Effector memory CD8-positive, alpha-beta T cell (primary cell): Measurements from ENCODE around the gene FADD.

Experiments used
- ATAC-seq: fragments of 150-1000 bp; cut with Tn5 transposase; replicated peaks from 2 replicates; pipeline ENCODE4 v1.10.0; 2021; ENCODE audit warnings: mild to moderate bottlenecking, moderate library complexity
- DNase-seq, 3 experiments: peaks; one replicate each; pipeline ENCODE4 v3.0.0; 2021
- H3K27ac Mint-ChIP-seq, 2 donors: one replicate each; pipeline ENCODE4 v1.8.0; 2022; ENCODE audit warnings: mild to moderate bottlenecking in 2 of 2, mixed read lengths in 2 of 2, moderate library complexity in 2 of 2
- H3K27me3 Mint-ChIP-seq, 2 donors: one replicate each; pipeline ENCODE4 v1.8.0; 2022; ENCODE audit warnings: mixed read lengths in 2 of 2
- H3K36me3 Mint-ChIP-seq: one replicate; pipeline ENCODE4 v1.8.0; 2022; ENCODE audit warnings: mild to moderate bottlenecking, moderate library complexity, mixed read lengths; ENCODE audit not compliant: insufficient read depth
- H3K4me1 Mint-ChIP-seq, 2 donors: one replicate each; pipeline ENCODE4 v1.8.0; 2022; ENCODE audit warnings: low read depth in 2 of 2, mixed read lengths in 2 of 2
- H3K4me3 Mint-ChIP-seq, 2 donors: one replicate each; pipeline ENCODE4 v1.8.0; 2022; ENCODE audit warnings: mild to moderate bottlenecking in 2 of 2, mixed read lengths in 2 of 2, moderate library complexity in 2 of 2
- H3K9me3 Mint-ChIP-seq, 2 donors: one replicate each; pipeline ENCODE4 v1.8.0; 2022; ENCODE audit warnings: mixed read lengths in 2 of 2

FADD gene

GRCh38 chr11:70220920-70221319 lies 17.8 kb downstream of the FADD start:
- Mint-ChIP-seq H3K27ac (no peak overlapping the region), H3K4me1 (no peaks in the 10 kb centered on the region), H3K9me3 (no peaks in the 10 kb centered on the region), H3K36me3 (no peaks in the 10 kb centered on the region), H3K27me3 (peaks cover 6 to 9% of the 10 kb centered on the region in 2 donors), H3K4me3 (no peak overlapping the region)
- DNase-seq (no peak), ATAC-seq (no peak)

GRCh38 chr11:70225681-70226177 lies 22.6 kb downstream of the FADD start:
- Mint-ChIP-seq H3K9me3 (no peaks in the 10 kb centered on the region), H3K36me3 (no peaks in the 10 kb centered on the region), H3K27me3 (peaks cover 6 to 24% of the 10 kb centered on the region in 2 donors), H3K4me3 (no peak overlapping the region), H3K4me1 (no peaks in the 10 kb centered on the region), H3K27ac (no peak overlapping the region)
- DNase-seq (no peak), ATAC-seq (no peak)

DNA sequence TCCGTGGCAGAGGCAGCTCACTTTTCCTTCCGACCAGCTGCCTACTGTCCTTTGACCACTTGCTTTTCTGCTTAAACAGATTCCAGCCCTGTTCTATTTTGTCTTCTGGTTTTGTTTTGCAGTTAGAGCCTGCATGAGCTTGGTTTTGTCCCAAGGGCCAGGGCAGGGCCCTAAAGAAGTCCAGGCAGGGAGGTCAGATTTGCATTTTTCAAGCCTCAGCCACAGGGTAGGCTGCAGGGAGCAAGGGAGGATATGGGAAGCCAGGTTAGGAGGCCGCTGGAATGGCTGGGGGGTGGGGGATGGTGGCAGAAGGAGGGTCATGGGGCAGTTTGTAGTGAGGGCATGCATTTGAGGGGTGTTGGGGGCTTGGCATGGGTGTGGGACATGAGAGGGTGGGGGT lies 23.1 kb downstream of the FADD start:
- Mint-ChIP-seq H3K36me3 (no peaks in the 10 kb centered on the region), H3K9me3 (no peaks in the 10 kb centered on the region), H3K4me3 (no peak overlapping the region), H3K4me1 (no peaks in the 10 kb centered on the region), H3K27ac (no peak overlapping the region), H3K27me3 (peaks cover 6 to 24% of the 10 kb centered on the region in 2 donors)
- no peak for ATAC-seq
- DNase-seq, result no peak

DNA sequence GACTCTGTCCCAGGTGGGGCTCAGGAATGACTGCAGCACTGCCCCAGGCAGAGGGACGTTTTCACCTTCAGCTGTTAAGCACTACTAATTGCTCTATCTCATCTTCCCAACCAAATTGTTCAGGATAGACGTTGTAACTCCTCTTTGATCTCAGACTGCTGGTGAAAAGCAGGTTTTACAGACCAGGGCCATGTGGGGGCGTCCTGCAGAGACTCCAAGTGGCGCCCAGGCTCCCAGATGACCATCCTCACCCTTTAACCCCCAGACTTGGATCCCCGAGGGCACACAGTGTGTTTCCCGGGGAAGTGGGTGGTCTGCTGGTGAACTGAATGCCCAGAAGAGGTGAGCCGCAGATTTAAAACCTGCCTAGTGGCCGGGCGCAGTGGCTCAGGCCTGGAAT lies 23.9 kb downstream of the FADD start:
- Mint-ChIP-seq H3K27ac (no peak overlapping the region), H3K27me3 (peaks cover 6 to 24% of the 10 kb centered on the region in 2 donors), H3K9me3 (no peaks in the 10 kb centered on the region), H3K4me3 (no peak overlapping the region), H3K4me1 (no peaks in the 10 kb centered on the region), H3K36me3 (no peaks in the 10 kb centered on the region)
- DNase-seq, result no peak
- no peak for ATAC-seq

GRCh38 chr11:70229737-70230136 lies 26.6 kb downstream of the FADD start:
- no peak for ATAC-seq
- Mint-ChIP-seq H3K36me3 (no peaks in the 10 kb centered on the region), H3K27me3 (peaks cover 12 to 40% of the 10 kb centered on the region in 2 donors), H3K4me3 (no peak overlapping the region), H3K9me3 (no peaks in the 10 kb centered on the region), H3K4me1 (no peaks in the 10 kb centered on the region), H3K27ac (no peak overlapping the region)
- DNase-seq, result no peak

DNA sequence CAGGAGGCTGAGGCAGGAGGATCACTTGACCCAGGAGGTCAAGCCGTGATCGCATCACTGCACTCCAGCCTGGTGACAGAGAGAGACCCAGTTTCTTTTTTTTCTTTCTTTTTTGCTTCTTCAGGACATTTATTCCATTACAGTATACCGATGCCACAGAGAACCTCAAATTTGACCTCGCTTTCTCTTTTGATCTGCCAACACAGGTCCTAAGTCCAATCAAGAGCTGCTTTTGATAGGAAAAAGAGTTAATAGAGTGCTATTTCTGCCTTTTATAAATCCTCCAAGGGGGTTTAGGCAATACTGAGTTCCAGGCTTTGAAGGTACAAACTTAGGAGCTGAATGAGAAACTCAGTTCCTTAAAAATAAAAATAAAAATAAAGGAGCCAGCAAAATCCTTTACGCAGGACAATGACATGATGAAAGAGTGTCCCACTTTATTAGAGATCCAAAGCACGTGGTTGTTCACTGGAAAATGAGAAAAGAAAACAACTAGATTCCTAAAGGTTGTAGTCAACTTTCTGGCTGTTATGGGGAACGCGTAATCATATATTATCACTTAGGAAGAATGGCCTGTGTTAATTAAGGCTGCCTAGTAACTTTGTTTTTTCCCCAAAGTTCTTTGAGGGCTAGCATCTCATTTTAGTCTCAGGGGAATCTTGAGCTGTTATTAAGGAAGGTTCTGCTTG lies 27.2 kb downstream of the FADD start:
- Mint-ChIP-seq H3K4me3 (no peak overlapping the region), H3K9me3 (no peaks in the 10 kb centered on the region), H3K36me3 (no peaks in the 10 kb centered on the region), H3K4me1 (no peaks in the 10 kb centered on the region), H3K27ac (no peak overlapping the region), H3K27me3 (peaks cover 8 to 38% of the 10 kb centered on the region in 2 donors)
- no peak for ATAC-seq
- no peak for DNase-seq

- DNase-seq (no peak), ATAC-seq (no peak)
- no peak overlapping the region for H3K4me3 Mint-ChIP-seq
- H3K4me1 Mint-ChIP-seq, result no peaks in the 10 kb centered on the region
- peaks cover 8 to 36% of the 10 kb centered on the region in 2 donors for H3K27me3 Mint-ChIP-seq
- no peaks in the 10 kb centered on the region for H3K36me3 Mint-ChIP-seq
- H3K9me3 Mint-ChIP-seq, result no peaks in the 10 kb centered on the region
- H3K27ac Mint-ChIP-seq, result no peak overlapping the region
Observed at GRCh38 chr11:70230840-70231710, 28.0 kb downstream of the FADD start.

DNA sequence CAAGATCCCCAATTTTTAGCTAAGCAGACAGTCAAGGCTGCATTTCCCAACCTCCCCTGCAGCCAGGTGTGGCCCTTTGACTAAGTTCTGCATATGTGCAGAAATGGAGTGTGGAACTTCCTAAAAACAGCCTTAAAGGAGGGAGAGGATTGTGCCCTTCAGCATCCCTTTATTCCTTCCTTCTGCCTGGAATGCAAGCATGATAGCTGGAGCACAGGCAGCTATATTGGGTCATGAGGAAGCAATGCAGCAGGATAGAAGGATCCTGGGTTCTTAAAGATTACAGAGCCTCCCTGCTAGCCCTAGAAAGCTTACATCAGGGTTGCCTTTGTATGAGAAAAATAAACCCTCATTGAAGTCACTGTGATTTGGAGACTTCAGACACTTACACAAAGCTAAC lies 29.9 kb downstream of the FADD start:
- Mint-ChIP-seq H3K27me3 (peaks cover 12 to 33% of the 10 kb centered on the region in 2 donors), H3K27ac (no peak overlapping the region), H3K4me3 (no peak overlapping the region), H3K36me3 (no peaks in the 10 kb centered on the region), H3K4me1 (no peaks in the 10 kb centered on the region), H3K9me3 (no peaks in the 10 kb centered on the region)
- no peak for DNase-seq
- no peak for ATAC-seq

- Mint-ChIP-seq H3K4me1 (no peaks in the 10 kb centered on the region), H3K9me3 (no peaks in the 10 kb centered on the region), H3K27ac (no peak overlapping the region), H3K4me3 (no peak overlapping the region), H3K36me3 (no peaks in the 10 kb centered on the region), H3K27me3 (peaks cover 13 to 34% of the 10 kb centered on the region in 2 donors)
- no peak for ATAC-seq
- DNase-seq, result no peak
Observed at GRCh38 chr11:70233511-70233934, 30.4 kb downstream of the FADD start.

GRCh38 chr11:70233962-70234361 lies 30.9 kb downstream of the FADD start:
- ATAC-seq (no peak), DNase-seq (no peak)
- H3K4me3 Mint-ChIP-seq, result no peak overlapping the region
- no peaks in the 10 kb centered on the region for H3K9me3 Mint-ChIP-seq
- no peaks in the 10 kb centered on the region for H3K36me3 Mint-ChIP-seq
- H3K27ac Mint-ChIP-seq, result no peak overlapping the region
- H3K27me3 Mint-ChIP-seq, result peaks cover 13 to 34% of the 10 kb centered on the region in 2 donors
- H3K4me1 Mint-ChIP-seq, result no peaks in the 10 kb centered on the region

DNA sequence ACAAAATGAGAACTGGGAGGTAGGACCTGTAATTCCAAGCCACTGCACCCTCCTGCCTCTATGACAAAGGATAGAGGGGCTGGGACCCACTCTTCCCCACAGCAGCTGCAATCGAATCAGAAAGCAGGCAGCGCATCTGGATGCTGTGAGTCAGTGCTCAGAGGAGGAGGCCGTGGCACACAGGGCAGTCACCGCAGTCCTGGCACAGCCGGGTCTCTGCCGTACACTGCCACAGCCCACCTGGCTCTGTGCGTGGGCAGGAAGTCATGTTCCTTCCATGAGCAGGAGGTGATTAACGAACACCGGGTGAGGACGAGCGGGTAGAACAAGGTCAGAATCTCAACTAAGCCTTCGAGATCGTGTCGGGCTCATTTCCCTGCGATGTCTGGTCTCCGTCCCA lies 37.2 kb downstream of the FADD start:
- peaks cover 35 to 69% of the 10 kb centered on the region in 2 donors for H3K27me3 Mint-ChIP-seq

DNA sequence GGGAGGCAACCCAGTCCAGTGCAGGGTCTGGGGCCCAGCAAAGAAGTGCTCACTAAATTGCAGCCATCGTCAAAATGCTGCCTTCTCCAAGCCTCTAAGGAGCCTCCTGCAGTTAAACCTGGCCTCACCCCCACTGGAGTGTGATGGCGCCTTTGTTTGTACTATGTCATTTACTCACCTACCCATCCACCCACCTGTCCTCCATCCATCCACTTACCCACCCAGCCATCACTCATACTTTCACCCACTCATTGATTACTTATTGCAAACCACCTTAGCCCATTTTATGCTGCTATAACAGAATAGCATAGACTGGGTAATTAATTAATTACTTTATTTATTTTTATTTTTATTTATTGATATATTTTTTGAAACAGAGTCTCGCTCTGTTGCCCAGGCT lies 38.6 kb downstream of the FADD start:
- ATAC-seq, result no peak
- no peak for DNase-seq
- Mint-ChIP-seq H3K27me3 (peaks cover 38 to 64% of the 10 kb centered on the region in 2 donors), H3K4me3 (no peak overlapping the region), H3K36me3 (no peaks in the 10 kb centered on the region), H3K4me1 (no peaks in the 10 kb centered on the region), H3K27ac (no peak overlapping the region), H3K9me3 (no peaks in the 10 kb centered on the region)

More for the DNA sequence above, 37.2 kb downstream of the FADD start:
- ATAC-seq, result no peak
- H3K4me3 Mint-ChIP-seq, result no peak overlapping the region
- H3K36me3 Mint-ChIP-seq, result no peaks in the 10 kb centered on the region
- no peak overlapping the region for H3K27ac Mint-ChIP-seq
- no peaks in the 10 kb centered on the region for H3K9me3 Mint-ChIP-seq
- H3K4me1 Mint-ChIP-seq, result no peaks in the 10 kb centered on the region
- DNase-seq, result no peak

DNA sequence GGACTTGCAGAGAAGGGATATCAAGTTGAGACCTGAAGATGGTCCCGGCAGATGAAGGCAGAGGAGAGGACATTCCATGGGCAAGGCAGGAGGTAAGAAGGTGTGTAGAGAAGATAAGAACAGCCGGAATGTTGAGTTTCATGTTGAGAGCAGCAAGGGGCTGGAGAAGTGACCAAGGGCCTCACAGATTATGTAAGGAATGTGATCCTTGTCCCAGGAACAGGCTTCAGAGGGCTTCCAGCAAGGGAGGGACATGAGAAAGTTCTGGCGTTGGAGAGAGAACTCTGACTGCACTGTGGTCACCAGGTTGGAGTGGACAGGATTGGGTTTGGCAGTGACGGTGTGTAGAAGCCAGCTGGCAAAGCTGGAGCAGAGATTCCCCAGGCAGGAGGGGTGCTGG lies 39.8 kb downstream of the FADD start:
- no peaks in the 10 kb centered on the region for H3K9me3 Mint-ChIP-seq
- no peak for DNase-seq
- H3K27ac Mint-ChIP-seq, result no peak overlapping the region
- H3K4me1 Mint-ChIP-seq, result no peaks in the 10 kb centered on the region
- peaks cover 35 to 58% of the 10 kb centered on the region in 2 donors for H3K27me3 Mint-ChIP-seq
- no peak overlapping the region for H3K4me3 Mint-ChIP-seq
- H3K36me3 Mint-ChIP-seq, result no peaks in the 10 kb centered on the region
- no peak for ATAC-seq
